GM21367 (cell line): Measurements from ENCODE around the gene AXL.
"Not testable (repeated sequence)": the region's sequence is repeated elsewhere in the genome, so short reads cannot be mapped to it uniquely, and the experiment has no call there.

Experiments
- ATAC-seq: cut with Tn5 transposase; IDR thresholded peaks from one replicate; pipeline ENCODE4 v1.9.1; 2021; ENCODE audit not compliant: unreplicated experiment

AXL gene

GRCh38 chr19:41269055-41269454 lies 50.0 kb downstream of the AXL start:
- no peak for ATAC-seq

GRCh38 chr19:41269571-41269970 lies 50.5 kb downstream of the AXL start:
- no peak for ATAC-seq

GRCh38 chr19:41273076-41273475 lies 54.1 kb downstream of the AXL start:
- no peak for ATAC-seq

GRCh38 chr19:41274802-41275201 lies 55.8 kb downstream of the AXL start:
- no peak for ATAC-seq

- ATAC-seq, result no peak
These were observed 57.2 kb downstream of the AXL start for GRCh38 chr19:41276231-41276630.

GRCh38 chr19:41278478-41278877 lies 59.5 kb downstream of the AXL start:
- ATAC-seq, result no peak

- ATAC-seq, result no peak
These were observed 69.9 kb downstream of the AXL start for GRCh38 chr19:41288673-41289530.

GRCh38 chr19:41289814-41290213 lies 70.8 kb downstream of the AXL start:
- ATAC-seq, result not testable (repeated sequence)

- ATAC-seq, result no peak
These were observed 75.4 kb downstream of the AXL start for GRCh38 chr19:41294393-41294792.

- ATAC-seq, result no peak
These were observed 76.5 kb downstream of the AXL start for GRCh38 chr19:41295499-41295898.

- no peak for ATAC-seq
These were observed 77.4 kb downstream of the AXL start for GRCh38 chr19:41296433-41296871.

- peak; percentile 63 for ATAC-seq
These were observed 78.8 kb downstream of the AXL start for GRCh38 chr19:41297628-41298347.

- no peak for ATAC-seq
These were observed 79.4 kb downstream of the AXL start for GRCh38 chr19:41298348-41298964.

GRCh38 chr19:41299046-41299754 lies 80.2 kb downstream of the AXL start:
- ATAC-seq, result no peak

GRCh38 chr19:41299755-41300089 lies 80.7 kb downstream of the AXL start:
- no peak for ATAC-seq

GRCh38 chr19:41300555-41300954 lies 81.5 kb downstream of the AXL start:
- no peak for ATAC-seq

GRCh38 chr19:41302624-41303351 lies 83.8 kb downstream of the AXL start:
- no peak for ATAC-seq

- ATAC-seq, result no peak
These were observed 84.9 kb downstream of the AXL start for GRCh38 chr19:41303954-41304353.

GRCh38 chr19:41304706-41305483 lies 85.9 kb downstream of the AXL start:
- no peak for ATAC-seq
